Activated naive CD4-positive, alpha-beta T cell treated with anti-CD3 and anti-CD28 coated beads, Interleukin-2, amount 50 U/mL, for 72 hours (primary cell): ENCODE measurements around the gene SLC13A3. TPM values are rescaled to one million over a fixed set of nuclear protein-coding genes. Genes with fewer than 3 reads are reported as not detected.
A peak's percentile ranks its signal among the peaks of the same experiment; 100 is the strongest.

ENCODE experiments used
- ATAC-seq, 2 donors: fragments of 150-1000 bp; cut with Tn5 transposase; 2 replicates each; pipeline ENCODE4 v1.10.0; 2021; ENCODE audit warnings: mild to moderate bottlenecking in 2 of 2, moderate library complexity in 2 of 2
- DNase-seq, 2 donors: peaks; one replicate each; pipeline ENCODE4 v3.0.0; 2021 to 2022; ENCODE audit warnings: low spot score in 2 of 2
- H3K27ac Mint-ChIP-seq, 2 donors: one replicate each; pipeline ENCODE4 v1.8.0; 2022; ENCODE audit warnings: mild to moderate bottlenecking in 2 of 2, mixed read lengths in 2 of 2
- H3K36me3 Mint-ChIP-seq, 2 donors: one replicate each; pipeline ENCODE4 v1.8.0; 2022; ENCODE audit warnings: mixed read lengths in 2 of 2
- H3K9me3 Mint-ChIP-seq, 2 donors: one replicate each; pipeline ENCODE4 v1.8.0; 2022; ENCODE audit warnings: mixed read lengths in 2 of 2
- total RNA-seq, 2 donors: library from RNA; stranded (reverse); gene quantifications; one replicate each; pipeline ENCODE4 v1.2.3, GENCODE V29; 2022

Gene SLC13A3
- total RNA-seq, 2 donors from 2014 or later, result not detected

DNA sequence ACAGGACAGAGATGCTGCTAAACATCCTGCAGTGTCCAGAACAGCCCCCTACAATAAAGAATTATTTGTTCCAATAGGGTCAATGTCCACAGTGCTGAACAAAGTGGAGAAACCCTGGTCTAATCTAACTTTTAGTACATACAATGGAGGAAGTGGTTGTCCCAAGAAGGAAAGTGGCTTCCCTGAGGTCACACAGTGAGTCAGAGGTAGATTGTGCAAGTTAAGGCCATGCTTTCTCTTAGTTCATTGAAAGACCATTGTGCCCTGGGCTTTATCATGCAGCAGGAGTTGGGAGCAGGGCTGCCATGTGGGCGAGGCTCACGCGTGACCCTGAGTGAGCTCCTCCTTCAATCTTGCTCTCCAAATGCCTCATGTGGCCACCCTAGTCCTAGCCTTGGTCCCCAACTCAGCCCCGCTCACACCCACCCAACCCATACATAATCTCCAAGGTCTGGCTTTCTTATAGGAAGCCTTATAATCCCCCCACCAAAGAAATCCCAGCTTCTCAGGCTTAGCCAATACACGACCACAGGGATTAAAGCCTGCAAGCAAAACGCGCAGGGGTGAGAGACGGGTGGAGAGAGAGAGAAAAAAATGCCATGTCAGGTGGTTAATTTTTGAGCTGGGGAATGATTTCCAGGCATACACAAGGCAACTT is 19.9 kb downstream of the SLC13A3 start:
- peaks cover 4 to 9% of the 10 kb centered on the region in 2 donors for H3K9me3 Mint-ChIP-seq
- peaks cover 0 to 11% of the 10 kb centered on the region in 2 donors for H3K36me3 Mint-ChIP-seq
- DNase-seq (no peak), ATAC-seq (peak in 1 of 2 donors; percentile 64)
- H3K27ac Mint-ChIP-seq, result no peak overlapping the region

DNA sequence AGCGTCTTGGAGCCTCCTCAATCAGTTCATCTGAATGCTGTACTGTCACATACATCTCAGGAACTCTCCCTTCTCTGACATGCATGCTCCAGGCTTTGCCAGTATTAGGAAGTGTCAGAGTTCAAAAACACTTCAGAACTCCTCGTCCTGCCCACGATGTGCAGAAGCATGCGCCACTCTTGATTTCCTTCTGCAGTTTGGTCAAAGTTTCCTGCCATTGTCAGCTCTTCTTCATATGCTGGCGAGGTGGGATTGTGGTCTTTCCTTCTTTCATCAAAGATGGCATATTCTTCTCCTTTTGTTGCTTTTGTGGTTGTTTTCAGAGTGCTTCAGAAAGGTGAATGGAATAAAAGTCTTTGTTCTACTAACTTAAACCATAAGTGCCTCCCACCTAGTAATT is 21.0 kb downstream of the SLC13A3 start:
- H3K27ac Mint-ChIP-seq, result no peak overlapping the region
- DNase-seq (no peak), ATAC-seq (no peak)
- peaks cover 0 to 11% of the 10 kb centered on the region in 2 donors for H3K36me3 Mint-ChIP-seq
- peaks cover 4 to 9% of the 10 kb centered on the region in 2 donors for H3K9me3 Mint-ChIP-seq

DNA sequence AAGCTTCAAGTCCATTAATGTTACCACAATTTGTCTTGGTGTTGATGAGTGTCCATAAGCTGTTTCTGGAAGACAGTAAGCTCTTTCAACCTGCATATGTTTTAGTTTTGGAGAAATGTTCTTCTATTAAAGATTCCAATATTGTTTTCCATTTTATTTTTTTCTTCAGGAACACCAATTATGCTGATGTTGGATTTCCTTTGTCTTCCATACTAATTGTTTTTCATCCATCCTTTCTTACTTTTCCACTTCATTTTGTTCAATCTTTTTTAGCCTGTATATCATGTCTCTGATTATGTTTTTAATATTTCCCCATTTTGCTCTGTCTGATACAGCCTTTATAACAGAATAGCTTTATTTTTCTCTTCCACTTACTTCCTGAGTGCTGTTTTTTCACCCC is 21.9 kb downstream of the SLC13A3 start:
- Mint-ChIP-seq H3K36me3 (peaks cover 1 to 14% of the 10 kb centered on the region in 2 donors), H3K27ac (no peak overlapping the region), H3K9me3 (peaks cover 5 to 6% of the 10 kb centered on the region in 2 donors)
- ATAC-seq, result no peak
- no peak for DNase-seq

DNA sequence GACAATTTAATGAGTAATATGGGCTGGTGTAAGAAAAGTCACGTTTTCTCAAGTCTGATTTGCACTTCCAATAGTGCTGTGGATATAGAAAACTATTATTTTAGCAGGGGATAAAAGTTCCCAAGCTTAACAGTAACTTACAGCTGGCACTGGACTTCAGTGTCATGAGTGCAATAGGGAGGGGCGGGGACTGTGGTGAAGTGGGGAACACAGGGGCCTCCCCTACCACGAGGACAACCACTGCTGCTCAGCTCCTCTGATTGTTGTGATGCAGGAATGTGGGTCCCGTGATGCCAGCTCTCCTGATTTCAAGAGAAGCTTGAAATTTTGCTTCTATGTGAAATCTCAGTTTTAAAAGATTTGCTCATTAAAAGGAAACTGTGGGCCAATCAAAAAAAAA is 24.0 kb downstream of the SLC13A3 start:
- peaks cover 8 to 20% of the 10 kb centered on the region in 2 donors for H3K36me3 Mint-ChIP-seq
- no peak for ATAC-seq

DNA sequence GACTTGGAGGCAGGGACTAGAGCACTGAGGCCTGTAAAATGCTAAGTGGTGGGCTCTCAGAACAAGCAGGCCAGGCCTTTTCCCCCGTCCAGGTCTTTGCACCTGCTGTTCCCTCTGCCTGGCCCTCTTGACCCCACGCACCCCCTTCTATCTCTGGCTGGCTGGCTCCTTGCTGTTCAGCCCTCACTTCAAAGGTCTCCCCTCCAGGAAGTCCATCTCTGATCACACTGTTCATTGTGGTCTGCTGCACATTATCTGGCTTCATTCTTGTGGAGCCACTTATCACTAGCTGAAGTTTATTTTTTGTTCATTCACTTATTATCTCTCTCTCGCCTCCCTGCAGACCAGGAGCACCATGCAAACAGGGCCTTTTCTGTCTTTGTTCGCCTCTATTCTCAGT is 24.5 kb downstream of the SLC13A3 start:
- DNase-seq (no peak), ATAC-seq (no peak)
- Mint-ChIP-seq H3K9me3 (peaks cover 11 to 13% of the 10 kb centered on the region in 2 donors), H3K27ac (no peak overlapping the region), H3K36me3 (peaks cover 8 to 20% of the 10 kb centered on the region in 2 donors)

More for the DNA sequence above, 24.0 kb downstream of the SLC13A3 start:
- Mint-ChIP-seq H3K27ac (no peak overlapping the region), H3K9me3 (peaks cover 11 to 13% of the 10 kb centered on the region in 2 donors)
- no peak for DNase-seq

DNA sequence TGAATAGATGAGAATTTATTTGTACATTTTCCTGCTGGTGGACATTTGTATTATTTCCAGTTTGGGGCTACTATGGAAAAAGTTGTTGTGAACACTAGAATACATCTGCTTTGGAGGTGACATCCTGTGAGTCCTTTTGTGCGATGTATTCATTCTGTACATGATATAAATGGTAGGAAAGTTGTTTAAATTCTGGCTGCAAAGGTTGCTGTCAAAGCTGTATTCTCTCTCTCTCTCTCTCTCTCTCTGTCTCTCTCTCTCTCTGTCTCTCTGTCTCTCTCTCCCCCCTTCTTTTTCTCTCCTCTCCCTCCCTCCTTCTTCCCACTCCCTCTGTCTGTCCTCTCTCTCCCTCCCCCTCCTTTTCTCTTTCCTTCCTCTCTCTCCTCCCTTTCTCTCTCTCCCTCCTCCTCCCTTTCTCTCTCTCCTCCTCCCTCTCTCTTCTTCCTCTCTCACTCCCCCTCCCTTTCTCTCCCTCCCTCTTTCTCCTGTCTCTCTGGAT is 25.3 kb downstream of the SLC13A3 start:
- DNase-seq (no peak), ATAC-seq (no peak)
- peaks cover 8 to 20% of the 10 kb centered on the region in 2 donors for H3K36me3 Mint-ChIP-seq
- H3K9me3 Mint-ChIP-seq, result peaks cover 11 to 13% of the 10 kb centered on the region in 2 donors
- H3K27ac Mint-ChIP-seq, result no peak overlapping the region

DNA sequence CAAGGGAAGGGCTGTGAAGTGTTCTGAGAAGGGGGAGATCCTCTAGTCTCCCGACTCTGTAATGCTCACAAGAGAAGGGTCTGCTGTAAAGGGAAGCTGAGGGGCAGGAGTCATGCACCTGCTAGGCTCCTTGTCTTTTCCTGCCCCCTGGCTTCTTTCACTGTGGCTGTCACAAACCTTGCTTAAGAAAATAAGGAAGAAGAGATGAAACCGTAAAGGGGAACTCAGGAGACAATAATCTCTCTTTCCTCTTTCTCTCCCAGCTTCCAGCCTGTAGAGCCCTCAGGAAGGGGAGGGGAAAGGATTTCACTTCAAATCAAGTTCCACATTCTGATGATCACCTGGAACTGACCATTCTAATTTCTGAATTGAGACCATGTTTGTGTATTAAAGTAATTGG is 26.3 kb downstream of the SLC13A3 start:
- Mint-ChIP-seq H3K9me3 (peaks cover 7 to 13% of the 10 kb centered on the region in 2 donors), H3K36me3 (peaks cover 8 to 13% of the 10 kb centered on the region in 2 donors), H3K27ac (no peak overlapping the region)
- DNase-seq (no peak), ATAC-seq (no peak)

DNA sequence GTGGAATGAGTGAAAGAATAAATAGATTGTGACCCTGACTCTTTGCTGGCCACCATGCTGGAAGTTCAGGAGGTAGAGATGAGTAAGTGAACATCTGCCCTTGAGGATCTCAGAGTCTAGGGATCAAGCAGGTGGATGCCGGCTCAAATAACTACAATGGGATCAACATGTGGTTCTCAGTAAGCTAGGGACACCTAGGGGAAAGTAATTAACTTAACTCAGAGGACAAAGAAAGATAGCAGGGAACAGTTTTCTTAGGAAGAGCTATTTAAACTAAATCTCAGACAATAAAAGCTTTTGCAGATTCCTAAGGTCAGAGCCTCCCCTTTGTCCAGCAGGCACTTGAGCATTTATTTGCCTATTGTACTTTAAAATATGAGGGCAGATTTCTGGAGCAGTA is 29.1 kb downstream of the SLC13A3 start:
- Mint-ChIP-seq H3K9me3 (peaks cover 7 to 13% of the 10 kb centered on the region in 2 donors), H3K27ac (no peak overlapping the region), H3K36me3 (peaks cover 8 to 9% of the 10 kb centered on the region in 2 donors)
- no peak for DNase-seq
- no peak for ATAC-seq

DNA sequence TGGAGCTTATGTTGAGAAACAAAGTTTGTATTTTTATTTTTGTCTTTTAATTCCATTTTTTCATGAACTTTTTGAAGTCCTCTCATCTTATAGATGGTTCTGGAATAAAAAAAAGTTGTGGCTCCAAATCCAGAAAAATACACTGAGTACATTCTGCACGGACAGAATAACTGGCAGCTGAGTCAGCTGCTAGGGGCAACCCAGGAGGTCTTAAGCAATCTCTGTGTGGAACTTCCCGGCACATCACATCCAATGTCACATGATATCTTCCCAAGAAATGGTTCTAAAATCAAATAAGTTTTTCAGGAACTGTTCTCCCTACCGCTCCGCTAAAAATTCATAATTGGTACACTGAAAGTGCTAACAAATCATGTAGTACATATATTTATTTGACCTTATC is 29.8 kb downstream of the SLC13A3 start:
- Mint-ChIP-seq H3K36me3 (peaks cover 8 to 9% of the 10 kb centered on the region in 2 donors), H3K9me3 (peaks cover 7 to 8% of the 10 kb centered on the region in 2 donors), H3K27ac (no peak overlapping the region)
- DNase-seq (no peak), ATAC-seq (no peak)

DNA sequence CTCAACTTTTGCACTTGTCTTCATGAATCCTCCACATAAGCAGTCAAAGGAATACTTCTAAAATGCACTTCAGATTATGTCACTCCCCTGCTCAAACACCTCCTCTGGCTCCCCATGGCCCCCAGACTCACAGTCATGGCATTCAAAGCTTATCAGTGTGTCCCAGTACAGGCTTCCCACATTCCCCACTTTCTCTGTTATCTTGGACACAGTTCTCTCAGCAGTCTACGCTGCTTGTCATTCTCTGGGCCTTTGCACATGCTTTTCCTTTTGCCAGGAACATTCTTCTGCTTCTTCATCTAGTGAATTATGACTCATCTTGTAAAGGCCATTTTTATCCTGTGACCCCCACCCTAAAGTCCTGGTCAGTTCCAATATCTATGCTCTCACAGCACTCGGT is 31.8 kb downstream of the SLC13A3 start:
- Mint-ChIP-seq H3K9me3 (peaks cover 7 to 8% of the 10 kb centered on the region in 2 donors), H3K27ac (no peak overlapping the region), H3K36me3 (peaks cover 7% of the 10 kb centered on the region in 2 donors)
- DNase-seq (no peak), ATAC-seq (no peak)

DNA sequence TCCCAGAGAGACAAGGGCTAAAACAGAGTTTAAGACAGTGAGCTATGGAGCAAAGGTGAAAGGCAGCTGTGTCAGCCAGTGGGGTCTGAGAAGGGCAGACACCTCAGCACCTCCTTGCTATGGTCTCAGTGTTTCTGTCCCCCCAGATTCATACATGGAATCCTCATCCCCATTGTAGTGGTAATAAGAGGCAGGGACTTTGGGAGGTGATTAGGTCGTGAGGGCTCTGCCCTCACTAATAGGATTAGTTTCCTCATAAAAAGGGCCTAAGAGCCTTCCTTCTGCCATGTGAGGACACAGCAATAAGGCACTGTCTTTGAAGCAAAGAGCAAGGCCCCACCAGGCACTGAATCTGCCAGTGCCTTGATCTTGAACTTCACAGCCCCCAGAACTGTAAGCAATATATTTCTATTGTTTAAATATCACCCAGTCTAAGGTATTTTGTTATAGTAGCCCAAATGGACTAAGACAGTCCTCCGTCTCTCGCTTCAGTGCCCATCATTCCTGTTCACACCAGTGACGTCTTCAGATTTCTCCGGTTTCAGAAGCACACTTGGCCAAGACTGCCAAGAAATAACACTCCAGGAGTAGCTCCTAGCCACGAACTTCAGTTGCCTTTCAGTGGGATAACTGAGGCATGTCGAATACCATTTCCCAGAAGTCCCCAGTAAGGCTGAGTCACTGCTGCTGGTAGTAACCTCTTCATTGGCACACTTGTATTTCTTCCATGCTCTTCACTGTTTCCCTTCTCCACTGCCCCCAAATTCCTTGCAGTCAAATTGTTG is 32.8 kb downstream of the SLC13A3 start:
- Mint-ChIP-seq H3K27ac (no peak overlapping the region), H3K36me3 (no peaks in the 10 kb centered on the region), H3K9me3 (no peaks in the 10 kb centered on the region)
- ATAC-seq (no peak), DNase-seq (no peak)

DNA sequence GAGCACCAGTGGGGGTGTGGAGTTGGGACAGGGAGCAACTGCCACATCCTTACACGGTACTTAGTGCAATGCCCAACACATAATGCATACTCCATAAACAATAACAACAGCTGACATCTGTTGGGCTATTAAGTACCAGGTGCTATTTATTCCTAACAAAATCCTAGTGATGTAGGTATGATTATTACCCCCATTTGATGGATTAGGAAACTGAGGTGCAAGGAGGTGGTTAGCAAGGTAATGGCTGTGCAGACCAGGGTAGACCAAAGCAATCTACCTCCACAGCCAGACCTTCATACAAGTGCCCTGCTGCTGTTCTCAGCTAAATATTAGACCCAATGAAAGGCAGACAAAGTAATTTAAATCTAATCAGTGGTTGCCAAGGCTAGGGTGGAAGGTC is 36.8 kb downstream of the SLC13A3 start:
- no peaks in the 10 kb centered on the region for H3K9me3 Mint-ChIP-seq
- DNase-seq, result no peak
- H3K27ac Mint-ChIP-seq, result no peak overlapping the region
- H3K36me3 Mint-ChIP-seq, result no peaks in the 10 kb centered on the region
- ATAC-seq, result no peak

DNA sequence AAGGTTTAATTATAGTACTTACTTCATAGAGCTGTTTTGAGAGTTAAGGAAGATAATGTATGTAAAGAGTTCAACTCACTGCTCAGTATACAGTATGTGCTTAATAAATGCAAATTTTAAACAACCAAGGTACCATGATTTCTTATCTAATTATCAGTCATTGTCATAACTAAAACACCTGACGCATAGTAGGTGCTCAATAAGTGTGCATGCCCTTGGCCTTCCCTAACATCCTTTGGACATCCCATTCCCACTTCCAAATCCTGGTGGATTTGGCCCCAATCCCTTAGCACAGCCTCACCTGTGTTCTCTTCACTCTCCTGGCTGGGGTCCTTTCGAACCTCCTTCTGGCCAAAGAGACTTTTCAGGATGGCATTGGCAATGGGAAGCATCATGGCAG is 41.1 kb downstream of the SLC13A3 start:
- H3K9me3 Mint-ChIP-seq, result no peaks in the 10 kb centered on the region
- ATAC-seq (no peak), DNase-seq (no peak)
- no peak overlapping the region for H3K27ac Mint-ChIP-seq
- H3K36me3 Mint-ChIP-seq, result no peaks in the 10 kb centered on the region

DNA sequence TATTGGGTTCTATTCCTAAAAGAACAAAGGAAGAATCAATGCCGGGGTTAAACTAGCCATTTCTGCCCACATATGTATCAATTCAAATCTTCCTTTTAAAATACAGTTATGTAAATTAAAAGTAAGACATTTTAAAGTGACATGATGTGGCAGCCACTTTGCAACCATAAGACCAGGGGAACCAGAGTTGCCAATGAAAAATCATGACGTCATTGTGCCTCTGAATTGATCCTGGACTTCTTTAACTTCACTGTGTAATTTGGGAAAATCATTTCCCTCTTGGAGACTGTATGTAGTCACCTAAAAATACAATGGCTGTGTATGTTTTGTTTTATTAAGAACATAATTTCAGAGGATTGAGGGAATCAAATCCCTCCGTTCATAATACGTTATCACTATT is 42.2 kb downstream of the SLC13A3 start:
- no peak for DNase-seq

DNA sequence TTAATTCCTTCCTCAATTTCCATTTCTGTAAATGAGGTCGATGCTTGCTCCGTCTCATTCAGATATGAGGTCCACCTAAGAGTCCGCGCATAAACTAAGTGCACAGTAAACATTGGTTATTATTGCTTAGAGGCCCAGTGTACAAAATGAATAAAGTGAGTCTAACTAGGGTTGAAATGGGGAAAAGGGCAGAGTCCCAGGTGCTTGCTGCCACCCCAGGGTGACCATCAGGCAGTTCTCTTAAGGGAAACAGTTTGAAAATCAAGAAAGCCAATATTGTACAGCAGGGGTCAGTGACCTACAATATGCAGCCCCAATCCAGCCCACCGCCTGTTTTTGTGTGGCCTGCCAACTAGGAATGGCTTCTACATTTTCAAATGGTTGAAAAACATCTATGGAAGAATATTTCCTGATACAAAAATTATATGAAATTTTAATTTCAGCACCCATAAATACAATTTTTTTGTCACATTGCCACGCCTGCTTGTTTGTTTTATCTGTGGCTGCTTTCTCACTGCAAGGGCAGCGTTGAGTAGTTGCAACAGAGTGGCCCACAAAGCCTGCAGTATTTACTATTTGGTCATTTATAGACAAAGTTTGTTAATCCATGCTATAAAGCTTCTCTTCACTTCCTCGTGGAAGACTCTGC is 43.3 kb downstream of the SLC13A3 start:
- H3K27ac Mint-ChIP-seq, result no peak overlapping the region
- H3K9me3 Mint-ChIP-seq, result no peaks in the 10 kb centered on the region
- no peaks in the 10 kb centered on the region for H3K36me3 Mint-ChIP-seq
- ATAC-seq (no peak), DNase-seq (no peak)

More for the DNA sequence above, 42.2 kb downstream of the SLC13A3 start:
- no peaks in the 10 kb centered on the region for H3K9me3 Mint-ChIP-seq
- H3K27ac Mint-ChIP-seq, result no peak overlapping the region
- ATAC-seq, result no peak
- H3K36me3 Mint-ChIP-seq, result no peaks in the 10 kb centered on the region

DNA sequence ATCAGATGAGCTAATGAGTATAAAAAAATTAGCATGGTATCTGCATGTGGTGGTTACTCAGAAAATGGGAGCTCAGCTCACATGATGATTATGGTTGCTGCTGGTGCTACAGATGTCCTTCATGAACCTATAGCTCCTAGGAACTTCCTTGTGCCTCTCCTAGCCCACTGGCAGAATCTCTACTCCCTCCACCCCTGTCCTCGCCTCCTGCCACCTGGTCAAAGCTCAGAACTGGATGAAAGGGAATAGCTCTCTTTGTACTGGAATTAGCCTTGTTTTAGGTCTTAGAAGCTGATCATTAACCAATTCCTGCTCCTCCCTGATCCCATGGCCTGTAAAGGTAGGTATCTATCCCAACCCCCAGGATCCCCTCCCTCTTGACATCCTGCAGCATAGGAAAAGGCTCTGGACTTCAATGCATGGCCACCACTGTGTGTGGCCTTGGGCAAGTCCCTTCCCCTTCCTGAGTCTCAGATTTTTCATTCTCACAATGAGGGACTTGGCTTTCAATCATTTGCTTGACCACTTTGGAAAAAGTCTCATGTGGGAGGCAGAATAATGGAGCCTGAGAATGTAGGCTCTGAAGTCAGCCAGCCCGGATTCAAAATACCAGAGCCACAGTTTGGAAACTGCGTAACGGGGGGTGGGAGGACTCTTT is 43.9 kb downstream of the SLC13A3 start:
- H3K36me3 Mint-ChIP-seq, result no peaks in the 10 kb centered on the region
- no peak overlapping the region for H3K27ac Mint-ChIP-seq
- no peak for ATAC-seq
- DNase-seq, result no peak
- no peaks in the 10 kb centered on the region for H3K9me3 Mint-ChIP-seq

DNA sequence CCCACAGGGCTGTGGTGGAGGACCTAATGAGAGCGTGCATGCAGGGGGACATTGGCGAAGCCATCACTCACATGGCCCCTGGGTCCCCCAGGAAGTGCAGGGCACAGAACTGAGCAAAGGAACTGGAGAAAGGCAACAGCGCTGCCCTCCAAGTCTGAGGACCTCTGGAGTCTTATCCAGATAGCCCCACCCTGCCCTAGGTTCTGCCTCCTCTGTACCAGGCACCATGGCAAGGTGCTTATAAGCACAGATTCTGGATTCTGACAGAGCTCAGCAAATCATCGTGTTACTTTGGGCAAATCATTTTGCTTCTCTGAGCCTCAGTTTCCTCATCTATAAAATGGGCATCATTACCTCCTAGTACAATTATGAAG is 44.5 kb downstream of the SLC13A3 start:
- ATAC-seq (no peak), DNase-seq (no peak)
- H3K36me3 Mint-ChIP-seq, result no peaks in the 10 kb centered on the region
- no peaks in the 10 kb centered on the region for H3K9me3 Mint-ChIP-seq
- H3K27ac Mint-ChIP-seq, result no peak overlapping the region
